Mammary epithelial cell (primary cell): Measurements from ENCODE around the gene SLBP.

Experiments used
- EZH2 ChIP-seq: IDR thresholded peaks from 2 replicates; pipeline ENCODE4 v1.6.1; 2012; ENCODE audit warnings: low read length, inconsistent platforms, borderline replicate concordance
- TF ChIP-seq, protein P1 (sequence below), 2 donors: IDR thresholded peaks in 1 of 2; conservative IDR thresholded peaks in 1 of 2; 2 replicates each; pipeline ENCODE4 v1.5.1; 2011 to 2012; ENCODE audit warnings: inconsistent platforms in 2 of 2, low read length in 2 of 2, mild to moderate bottlenecking in 2 of 2, control low read depth in 1 of 2, low read depth in 1 of 2; ENCODE audit not compliant: insufficient read depth in 1 of 2; ENCODE audit errors: extremely low read depth in 1 of 2

DNA sequence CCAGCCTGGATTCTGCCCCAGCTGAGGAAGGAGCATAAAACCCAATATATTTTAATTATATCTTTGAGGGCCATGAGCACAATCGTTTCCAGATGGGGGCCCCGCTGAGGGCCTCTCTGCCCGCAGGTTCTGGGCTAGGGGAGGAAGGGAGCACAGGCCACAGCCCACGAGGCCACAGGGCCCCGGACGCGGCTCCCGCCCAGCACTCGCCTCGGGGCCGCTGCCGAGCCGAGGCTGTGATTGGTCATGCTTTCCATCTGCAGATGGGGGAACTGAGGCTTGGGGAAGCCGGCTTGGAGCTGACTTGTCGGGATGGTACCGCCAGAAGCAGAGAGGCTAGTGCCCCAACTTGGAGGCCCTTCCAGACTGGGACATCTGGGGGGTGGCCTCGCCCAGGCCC lies 43.2 kb upstream of the SLBP start:
- TF ChIP-seq, protein P1, sequence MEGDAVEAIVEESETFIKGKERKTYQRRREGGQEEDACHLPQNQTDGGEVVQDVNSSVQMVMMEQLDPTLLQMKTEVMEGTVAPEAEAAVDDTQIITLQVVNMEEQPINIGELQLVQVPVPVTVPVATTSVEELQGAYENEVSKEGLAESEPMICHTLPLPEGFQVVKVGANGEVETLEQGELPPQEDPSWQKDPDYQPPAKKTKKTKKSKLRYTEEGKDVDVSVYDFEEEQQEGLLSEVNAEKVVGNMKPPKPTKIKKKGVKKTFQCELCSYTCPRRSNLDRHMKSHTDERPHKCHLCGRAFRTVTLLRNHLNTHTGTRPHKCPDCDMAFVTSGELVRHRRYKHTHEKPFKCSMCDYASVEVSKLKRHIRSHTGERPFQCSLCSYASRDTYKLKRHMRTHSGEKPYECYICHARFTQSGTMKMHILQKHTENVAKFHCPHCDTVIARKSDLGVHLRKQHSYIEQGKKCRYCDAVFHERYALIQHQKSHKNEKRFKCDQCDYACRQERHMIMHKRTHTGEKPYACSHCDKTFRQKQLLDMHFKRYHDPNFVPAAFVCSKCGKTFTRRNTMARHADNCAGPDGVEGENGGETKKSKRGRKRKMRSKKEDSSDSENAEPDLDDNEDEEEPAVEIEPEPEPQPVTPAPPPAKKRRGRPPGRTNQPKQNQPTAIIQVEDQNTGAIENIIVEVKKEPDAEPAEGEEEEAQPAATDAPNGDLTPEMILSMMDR (conservative IDR thresholded peaks at IDR 0.05 in 1 of 2, IDR thresholded peaks at IDR 0.05 in 1 of 2; ENCODE audit: extremely low read depth in 1 of 2, insufficient read depth in 1 of 2, low read depth in 1 of 2, low read length in 2 of 2), result no peak
- no peak for TF ChIP-seq EZH2
